Measurements from ENCODE around the gene BDKRB1.

BDKRB1 gene

GRCh38 chr14:96284008-96284407 is 28.0 kb downstream of the BDKRB1 start:
- no peak for DNase-seq

DNA sequence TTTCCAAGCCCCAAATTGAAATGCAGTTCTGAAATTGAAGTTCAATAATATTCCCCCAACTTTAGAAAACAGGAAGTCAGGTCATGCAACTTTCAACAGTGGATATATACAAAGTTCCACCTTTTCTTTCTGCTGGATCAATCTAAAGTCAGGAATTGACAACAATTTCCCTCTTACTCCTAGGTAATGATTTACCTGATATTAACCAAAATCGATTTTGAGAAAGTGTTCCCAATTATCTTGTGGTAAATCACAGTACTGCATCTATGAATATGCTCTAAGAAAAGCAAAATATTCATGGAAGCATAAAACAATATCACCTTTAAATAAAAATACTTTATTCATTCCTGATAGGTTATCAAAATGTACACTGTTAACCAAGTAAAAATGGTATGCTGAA is 28.4 kb downstream of the BDKRB1 start:
- DNase-seq, result no peak

- DNase-seq, result no peak
Measured at GRCh38 chr14:96285667-96286066, 29.7 kb downstream of the BDKRB1 start.

GRCh38 chr14:96286251-96286650 is 30.2 kb downstream of the BDKRB1 start:
- no peak for DNase-seq

GRCh38 chr14:96287856-96288255 is 31.8 kb downstream of the BDKRB1 start:
- DNase-seq, result no peak

- DNase-seq, result no peak
Measured at GRCh38 chr14:96294246-96294645, 38.2 kb downstream of the BDKRB1 start.

DNA sequence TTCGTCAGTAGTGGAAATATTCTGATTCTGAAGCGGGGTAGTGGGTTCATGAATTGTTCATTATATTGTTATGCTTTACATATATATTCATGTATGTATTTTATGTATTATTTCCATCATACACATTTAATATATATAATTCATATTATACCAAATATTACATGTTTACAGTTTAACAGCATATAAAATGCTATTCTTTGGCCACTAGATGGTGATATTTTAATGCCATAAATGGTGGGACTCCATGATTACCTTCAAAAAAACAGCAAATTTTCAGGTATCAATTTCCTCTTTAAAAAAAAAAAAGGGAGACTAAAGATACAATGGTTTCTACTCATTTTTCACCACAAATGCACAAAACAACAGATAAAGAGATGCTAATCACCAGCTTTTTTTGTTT is 41.0 kb downstream of the BDKRB1 start:
- no peak for DNase-seq

- DNase-seq, result no peak
Measured at GRCh38 chr14:96297997-96298515, 42.0 kb downstream of the BDKRB1 start.

GRCh38 chr14:96299441-96299840 is 43.4 kb downstream of the BDKRB1 start:
- no peak for DNase-seq

- DNase-seq, result no peak
Measured at GRCh38 chr14:96303981-96304380, 48.0 kb downstream of the BDKRB1 start.

GRCh38 chr14:96304956-96305355 is 48.9 kb downstream of the BDKRB1 start:
- DNase-seq, result no peak

- DNase-seq, result no peak
Measured at GRCh38 chr14:96307434-96307833, 51.4 kb downstream of the BDKRB1 start.

GRCh38 chr14:96309133-96309895 is 53.3 kb downstream of the BDKRB1 start:
- DNase-seq, result no peak

DNA sequence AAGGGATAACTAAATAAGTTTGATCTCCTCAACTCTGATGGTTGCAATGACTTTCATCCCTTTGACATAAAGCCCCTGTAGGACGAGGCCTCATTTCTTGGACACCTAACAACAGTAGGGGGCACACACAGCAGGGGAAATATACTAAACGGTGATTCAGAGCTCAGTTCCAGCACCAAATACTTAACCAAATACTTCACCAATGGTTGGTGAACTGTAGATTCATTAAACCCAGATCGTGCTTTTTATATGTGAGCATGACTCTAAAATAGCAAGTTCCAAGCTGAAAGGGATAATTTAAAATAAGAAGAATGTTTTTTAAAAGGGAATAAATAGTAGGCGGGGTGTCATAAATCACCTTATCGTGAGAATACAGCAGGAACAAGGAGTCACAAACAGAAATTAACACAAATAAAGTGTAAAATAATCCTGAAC is 53.9 kb downstream of the BDKRB1 start:
- no peak for DNase-seq

GRCh38 chr14:96310906-96311305 is 54.9 kb downstream of the BDKRB1 start:
- DNase-seq, result no peak

All from CD4-positive, alpha-beta T cell treated with Interleukin-6 for 4 hours (primary cell).